K562 (cell line): ENCODE data around the gene SCGB3A2. TPM values are rescaled to one million over a fixed set of nuclear protein-coding genes. Genes with fewer than 3 reads are reported as not detected.

ENCODE experiments used
- CHD7 ChIP-seq: fragments of 200-600 bp; sonication (generic); IDR thresholded peaks from one replicate; pipeline ENCODE4 v1.6.1; 2012; ENCODE audit warnings: mild to moderate bottlenecking, low read depth, low read length, inconsistent platforms
- polyA plus RNA-seq, 8 experiments: library from polyadenylated mRNA; depleted of rRNA in 4 of 8; stranded (reverse) in 5 of 8; unstranded in 3 of 8; fragments of >200 nt; fragmentation: Nextera tagmentation in 2 of 8; fragmentation: Illumina TruSeq in 1 of 8; extraction: Ambion mirVana in 2 of 8; extraction: Trizol in 1 of 8; gene quantifications; 2 replicates each; pipeline versions ENCODE4 v1.2.1 to v1.2.3, GENCODE V29; 2011 to 2014; ENCODE audit warnings: inconsistent platforms in 1 of 8, missing spikeins in 1 of 8
- total RNA-seq, 7 experiments: library from RNA; depleted of rRNA in 6 of 7; stranded (reverse); fragments of >200 nt in 6 of 7; fragmentation: Illumina TruSeq in 2 of 7; extraction: Trizol in 2 of 7; gene quantifications; 2 replicates each; pipeline versions ENCODE4 v1.2.1 to v1.2.3, GENCODE V29; 2011 to 2021; ENCODE audit warnings: low replicate concordance in 1 of 7

SCGB3A2 gene
- total and polyA plus RNA-seq, 9 of the 15 experiments (the other 6 are each of a cell fraction or from before 2014, with no cell fraction given): 0.35 TPM; not detected in 8

- TF ChIP-seq CHD7: no peak
These were observed 32.9 kb upstream of the SCGB3A2 start (continued) for GRCh38 chr5:147845618-147846017.
